Activated naive CD8-positive, alpha-beta T cell (primary cell): ENCODE data around the gene P2RX1.
A peak's percentile ranks its signal among the peaks of the same experiment; 100 is the strongest.

ENCODE experiments used
- H3K27ac Mint-ChIP-seq: one replicate; pipeline ENCODE4 v1.8.0; 2021; ENCODE audit warnings: mixed read lengths
- H3K27me3 Mint-ChIP-seq: one replicate; pipeline ENCODE4 v1.8.0; 2021; ENCODE audit warnings: mixed read lengths
- H3K36me3 Mint-ChIP-seq: one replicate; pipeline ENCODE4 v1.8.0; 2021; ENCODE audit warnings: mixed read lengths
- H3K4me1 Mint-ChIP-seq: one replicate; pipeline ENCODE4 v1.8.0; 2021; ENCODE audit warnings: low read depth, mixed read lengths
- H3K4me3 Mint-ChIP-seq: one replicate; pipeline ENCODE4 v1.8.0; 2021; ENCODE audit warnings: mild to moderate bottlenecking, mixed read lengths
- H3K9me3 Mint-ChIP-seq: one replicate; pipeline ENCODE4 v1.8.0; 2021; ENCODE audit warnings: low read depth, mixed read lengths

Gene P2RX1

GRCh38 chr17:3893003-3893719 is 23.1 kb downstream of the P2RX1 start, which contains the start of gene CAMKK1:
Gene CAMKK1, minus strand, starts transcription at chr17:3893053. Its CDS starts 7,366 bp downstream, at chr17:3885687.
- no peaks in the 10 kb centered on the region for H3K9me3 Mint-ChIP-seq
- no peaks in the 10 kb centered on the region for H3K27me3 Mint-ChIP-seq
- no peaks in the 10 kb centered on the region for H3K36me3 Mint-ChIP-seq
- peak within 1 kb of the TSS; percentile 87 for H3K4me3 Mint-ChIP-seq
- H3K27ac Mint-ChIP-seq: peak within 1 kb of the TSS; percentile 83
- H3K4me1 Mint-ChIP-seq: peaks cover 28% of the 10 kb centered on the region

DNA sequence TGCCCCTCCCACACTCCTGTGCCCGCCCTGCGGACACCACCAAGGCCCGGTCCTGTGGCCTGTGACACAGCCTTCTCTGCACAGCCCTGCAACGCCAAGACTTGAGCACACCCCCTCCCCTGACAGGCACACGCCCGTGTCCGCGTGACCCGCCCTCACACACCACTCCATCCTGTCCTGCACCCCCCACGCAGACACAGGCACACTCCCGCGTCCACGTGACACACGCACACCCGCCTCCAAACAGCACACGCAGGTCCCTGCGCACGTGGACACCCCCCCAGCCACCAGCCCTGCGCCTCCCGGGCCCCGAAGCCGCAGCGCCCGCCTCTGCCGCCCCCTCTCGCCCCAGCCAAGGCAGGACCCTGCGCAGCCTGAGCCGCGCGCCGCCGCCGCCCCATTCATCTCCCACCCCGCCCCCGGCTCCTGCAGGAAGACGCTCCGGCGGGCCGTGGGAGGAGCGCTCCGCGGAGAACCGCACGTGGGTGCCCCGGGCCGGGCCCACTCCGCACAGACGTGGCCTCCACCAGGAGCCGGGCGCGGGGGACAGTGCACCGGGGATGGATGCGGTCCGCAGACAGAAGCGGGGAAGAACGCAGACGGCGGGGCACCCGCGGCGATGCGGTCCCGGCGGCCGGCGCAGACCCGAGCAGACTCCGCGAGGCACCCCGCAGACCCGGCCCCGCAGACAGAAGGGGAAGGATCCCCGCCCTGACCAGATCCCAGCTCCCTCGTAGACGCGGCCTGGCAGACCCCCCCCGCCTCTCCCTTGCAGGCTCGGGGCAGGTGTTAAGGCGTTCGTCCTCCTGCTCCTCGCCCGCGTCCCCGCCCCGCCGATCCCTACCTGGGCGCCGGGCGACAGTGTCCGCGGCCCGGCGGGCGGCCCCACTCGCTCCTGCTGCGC is 23.9 kb downstream of the P2RX1 start:
- Mint-ChIP-seq H3K9me3 (no peaks in the 10 kb centered on the region), H3K4me1 (peaks cover 34% of the 10 kb centered on the region), H3K36me3 (no peaks in the 10 kb centered on the region), H3K27ac (peak overlapping the region; percentile 83), H3K27me3 (no peaks in the 10 kb centered on the region), H3K4me3 (peak overlapping the region; percentile 87)

DNA sequence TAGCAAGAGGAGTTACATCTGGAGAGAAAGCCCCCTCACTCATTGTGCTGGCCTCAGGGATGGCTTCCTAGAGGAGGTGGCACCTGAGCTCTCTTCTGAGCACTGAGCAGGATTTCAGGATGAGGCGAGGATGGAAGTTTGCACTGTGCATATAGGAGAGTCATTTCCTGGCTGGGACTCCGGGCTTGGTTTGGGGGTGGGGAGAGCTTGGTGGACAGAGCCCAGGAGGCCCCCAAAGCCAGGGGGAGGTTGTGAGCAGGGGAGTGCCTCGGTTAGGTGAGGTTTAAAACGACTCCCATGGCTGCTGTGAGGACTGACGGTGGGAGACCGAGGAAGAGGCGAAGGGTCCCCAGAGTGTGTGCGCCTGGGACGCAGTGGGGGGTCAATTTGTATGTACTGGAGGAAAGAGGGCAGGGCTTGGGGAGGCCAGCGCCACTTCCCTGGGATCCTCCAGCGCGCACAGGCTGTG is 24.6 kb downstream of the P2RX1 start:
- Mint-ChIP-seq H3K9me3 (no peaks in the 10 kb centered on the region), H3K27ac (peak overlapping the region; percentile 83), H3K4me3 (peak overlapping the region; percentile 87), H3K4me1 (peaks cover 41% of the 10 kb centered on the region), H3K27me3 (no peaks in the 10 kb centered on the region), H3K36me3 (no peaks in the 10 kb centered on the region)

GRCh38 chr17:3890878-3891219 is 25.4 kb downstream of the P2RX1 start:
- H3K4me3 Mint-ChIP-seq: peak overlapping the region; percentile 87
- no peaks in the 10 kb centered on the region for H3K36me3 Mint-ChIP-seq
- peaks cover 48% of the 10 kb centered on the region for H3K4me1 Mint-ChIP-seq
- H3K9me3 Mint-ChIP-seq: no peaks in the 10 kb centered on the region
- H3K27me3 Mint-ChIP-seq: no peaks in the 10 kb centered on the region
- H3K27ac Mint-ChIP-seq: peak overlapping the region; percentile 83

DNA sequence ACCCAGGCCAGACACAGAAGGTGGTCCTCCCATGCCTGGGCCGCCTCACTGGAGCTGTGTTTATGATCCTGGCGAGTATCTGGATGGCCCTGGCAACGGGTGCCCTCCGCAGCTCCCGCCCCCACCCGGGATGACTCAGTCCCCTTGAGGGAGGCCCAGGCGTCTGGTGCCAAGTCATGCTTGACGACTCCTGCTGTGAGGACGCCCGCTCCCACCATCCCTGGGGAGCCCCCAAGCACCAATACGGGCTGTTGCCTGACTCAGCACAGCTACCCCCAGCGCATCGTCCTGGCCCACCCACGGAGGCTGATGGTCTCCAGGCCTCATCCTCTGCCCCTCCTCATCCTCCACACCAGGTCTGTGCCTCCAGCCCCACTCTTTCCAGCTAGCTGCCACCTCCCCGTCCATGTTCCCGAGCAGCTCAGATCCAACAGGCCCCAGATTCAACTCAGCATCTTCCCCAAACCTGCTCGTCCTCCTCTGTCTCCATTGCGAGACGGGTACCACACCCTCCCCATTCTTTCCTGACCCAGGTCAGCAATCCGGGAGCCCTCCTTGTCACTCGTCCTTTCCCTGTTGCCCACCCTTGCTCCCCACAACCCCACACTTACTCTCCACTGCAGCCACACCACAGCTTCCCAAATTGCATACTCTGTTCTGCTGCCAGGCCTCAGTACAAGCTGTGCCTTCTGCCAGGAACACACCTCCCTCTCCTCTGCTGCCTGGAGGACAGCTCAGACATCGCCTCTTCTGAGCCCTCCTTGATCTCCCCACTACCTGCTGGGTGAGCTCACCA is 26.0 kb downstream of the P2RX1 start:
- Mint-ChIP-seq H3K27ac (peak overlapping the region; percentile 41), H3K4me3 (peak overlapping the region; percentile 30), H3K27me3 (no peaks in the 10 kb centered on the region), H3K4me1 (peaks cover 48% of the 10 kb centered on the region), H3K9me3 (no peaks in the 10 kb centered on the region), H3K36me3 (no peaks in the 10 kb centered on the region)

GRCh38 chr17:3889325-3890012 is 26.8 kb downstream of the P2RX1 start:
- Mint-ChIP-seq H3K9me3 (no peaks in the 10 kb centered on the region), H3K27me3 (no peaks in the 10 kb centered on the region), H3K4me3 (no peak overlapping the region), H3K36me3 (no peaks in the 10 kb centered on the region), H3K4me1 (peaks cover 48% of the 10 kb centered on the region), H3K27ac (no peak overlapping the region)

GRCh38 chr17:3888343-3889171 is 27.7 kb downstream of the P2RX1 start:
- H3K36me3 Mint-ChIP-seq: no peaks in the 10 kb centered on the region
- H3K4me3 Mint-ChIP-seq: no peak overlapping the region
- peaks cover 43% of the 10 kb centered on the region for H3K4me1 Mint-ChIP-seq
- H3K27ac Mint-ChIP-seq: no peak overlapping the region
- H3K9me3 Mint-ChIP-seq: no peaks in the 10 kb centered on the region
- H3K27me3 Mint-ChIP-seq: no peaks in the 10 kb centered on the region

GRCh38 chr17:3887804-3888203 is 28.5 kb downstream of the P2RX1 start:
- no peaks in the 10 kb centered on the region for H3K27me3 Mint-ChIP-seq
- H3K9me3 Mint-ChIP-seq: no peaks in the 10 kb centered on the region
- peak overlapping the region; percentile 30 for H3K4me3 Mint-ChIP-seq
- H3K4me1 Mint-ChIP-seq: peaks cover 40% of the 10 kb centered on the region
- H3K36me3 Mint-ChIP-seq: no peaks in the 10 kb centered on the region
- peak overlapping the region; percentile 35 for H3K27ac Mint-ChIP-seq

DNA sequence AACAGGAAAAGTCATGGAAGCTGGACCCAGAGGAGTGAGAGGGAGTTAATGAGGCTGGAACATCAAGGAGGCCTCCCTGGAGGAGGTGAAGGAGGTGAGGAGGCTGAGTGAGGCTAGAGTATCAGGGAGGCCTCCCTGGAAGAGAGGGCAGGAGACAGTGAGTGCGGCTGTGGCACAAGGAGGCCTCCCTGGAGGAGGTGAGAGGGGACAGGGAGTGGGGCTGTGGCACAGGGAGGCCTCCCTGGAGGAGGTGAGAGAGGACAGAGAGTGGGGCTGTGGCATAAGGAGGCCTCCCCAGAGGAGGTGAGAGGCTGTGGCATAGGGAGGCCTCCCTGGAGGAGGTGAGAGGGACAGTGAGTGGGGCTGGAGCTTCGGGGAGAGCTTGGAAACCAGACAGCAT is 28.9 kb downstream of the P2RX1 start:
- Mint-ChIP-seq H3K4me1 (peaks cover 40% of the 10 kb centered on the region), H3K36me3 (no peaks in the 10 kb centered on the region), H3K27ac (peak overlapping the region; percentile 80), H3K9me3 (no peaks in the 10 kb centered on the region), H3K27me3 (no peaks in the 10 kb centered on the region), H3K4me3 (peak overlapping the region; percentile 61)

DNA sequence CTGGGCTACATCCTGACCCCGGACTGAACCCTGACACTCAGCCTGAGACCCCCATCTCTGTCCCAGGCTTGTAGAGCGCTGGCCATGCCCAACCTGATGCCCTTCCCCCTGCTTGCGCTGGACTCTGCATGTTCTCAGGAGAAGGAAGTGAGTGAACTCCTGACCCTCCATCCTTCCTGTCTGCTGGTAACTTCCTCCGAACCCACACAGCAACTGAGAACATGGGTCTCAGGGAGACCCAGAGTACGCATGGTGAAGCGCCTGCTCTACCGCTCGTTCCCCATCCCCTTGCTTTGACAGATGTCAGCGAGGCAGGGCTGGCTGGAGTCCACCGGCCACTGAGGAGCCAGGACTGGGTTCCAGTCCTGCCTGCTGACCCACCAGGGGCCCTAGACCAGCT is 29.5 kb downstream of the P2RX1 start:
- Mint-ChIP-seq H3K27ac (peak overlapping the region; percentile 80), H3K4me1 (peaks cover 40% of the 10 kb centered on the region), H3K9me3 (no peaks in the 10 kb centered on the region), H3K27me3 (no peaks in the 10 kb centered on the region), H3K36me3 (no peaks in the 10 kb centered on the region), H3K4me3 (peak overlapping the region; percentile 61)

DNA sequence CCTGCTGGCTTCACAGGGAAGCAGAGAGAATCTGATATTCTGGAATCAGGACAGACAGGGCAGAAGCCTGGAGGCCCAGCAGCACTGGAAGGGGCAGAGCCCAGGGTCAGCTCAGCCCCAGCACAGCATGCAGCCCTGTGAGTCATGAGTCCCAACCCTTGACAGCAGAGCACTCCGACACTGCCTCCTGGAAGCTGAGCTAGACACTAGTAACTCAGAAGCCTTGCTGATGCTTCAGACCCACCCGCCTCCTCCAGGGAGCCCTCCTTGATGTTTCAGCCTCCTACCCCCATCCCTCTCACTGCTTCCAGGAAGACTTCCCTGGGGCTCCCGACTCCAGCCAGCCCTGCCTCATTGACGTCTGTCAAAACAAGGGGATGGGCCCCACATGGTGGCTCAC is 30.3 kb downstream of the P2RX1 start:
- Mint-ChIP-seq H3K27ac (no peak overlapping the region), H3K36me3 (no peaks in the 10 kb centered on the region), H3K4me3 (no peak overlapping the region), H3K9me3 (no peaks in the 10 kb centered on the region), H3K27me3 (no peaks in the 10 kb centered on the region), H3K4me1 (peaks cover 32% of the 10 kb centered on the region)

DNA sequence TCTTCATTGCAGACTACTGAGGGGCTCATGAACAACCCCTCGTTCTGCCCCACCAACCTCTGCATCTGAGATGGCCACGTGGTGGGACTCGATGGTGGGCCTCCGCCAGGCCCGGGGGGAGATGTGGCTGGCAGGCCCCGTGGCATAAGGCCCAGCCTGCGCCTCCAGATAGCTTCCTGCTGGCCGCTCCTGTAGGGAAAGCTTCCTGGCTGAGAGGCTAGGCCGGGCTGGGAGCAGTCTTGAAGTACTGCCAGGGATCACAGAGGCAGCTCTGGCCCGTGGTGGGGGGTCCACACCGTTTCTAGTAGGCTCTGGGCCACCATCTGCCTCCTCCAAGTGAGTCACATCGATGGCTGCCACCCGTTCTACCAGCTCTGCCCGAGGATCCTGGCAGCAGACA is 31.0 kb downstream of the P2RX1 start:
- H3K27me3 Mint-ChIP-seq: no peaks in the 10 kb centered on the region
- H3K27ac Mint-ChIP-seq: no peak overlapping the region
- no peak overlapping the region for H3K4me3 Mint-ChIP-seq
- H3K9me3 Mint-ChIP-seq: no peaks in the 10 kb centered on the region
- H3K4me1 Mint-ChIP-seq: peaks cover 26% of the 10 kb centered on the region
- H3K36me3 Mint-ChIP-seq: no peaks in the 10 kb centered on the region

GRCh38 chr17:3884188-3884587 is 32.1 kb downstream of the P2RX1 start:
- Mint-ChIP-seq H3K4me1 (peaks cover 24% of the 10 kb centered on the region), H3K4me3 (no peak overlapping the region), H3K9me3 (no peaks in the 10 kb centered on the region), H3K36me3 (peaks cover 2% of the 10 kb centered on the region), H3K27ac (no peak overlapping the region), H3K27me3 (no peaks in the 10 kb centered on the region)

DNA sequence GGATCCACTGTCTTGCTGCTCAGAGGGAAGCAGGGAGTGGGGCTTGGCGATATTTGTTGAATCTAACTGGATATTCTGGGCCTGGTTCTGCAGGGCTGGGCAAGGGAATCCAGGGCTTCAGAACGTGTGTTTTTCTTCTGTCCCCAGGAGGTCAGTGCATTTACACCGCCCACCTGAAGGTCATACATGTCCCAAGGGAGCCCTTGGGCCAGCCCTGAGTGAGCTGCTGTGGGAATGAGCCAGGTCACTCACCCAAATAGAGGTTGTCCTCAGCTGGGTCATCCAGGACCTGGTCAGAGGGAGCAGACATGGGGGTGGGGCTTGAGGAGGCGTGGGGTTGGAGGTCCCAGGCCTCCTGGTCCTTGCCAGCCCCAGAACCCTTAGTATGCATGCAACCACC is 34.0 kb downstream of the P2RX1 start:
- H3K36me3 Mint-ChIP-seq: peaks cover 2% of the 10 kb centered on the region
- H3K27me3 Mint-ChIP-seq: no peaks in the 10 kb centered on the region
- H3K4me3 Mint-ChIP-seq: no peak overlapping the region
- H3K27ac Mint-ChIP-seq: no peak overlapping the region
- H3K9me3 Mint-ChIP-seq: no peaks in the 10 kb centered on the region
- H3K4me1 Mint-ChIP-seq: peaks cover 13% of the 10 kb centered on the region
